Measurements from ENCODE around the gene HCFC1R1. TPM values are rescaled to one million over a fixed set of nuclear protein-coding genes. Genes with fewer than 3 reads are reported as not detected.

The HCFC1R1 gene
- total RNA-seq, 2 donors from 2014 or later: 19.9 to 120 TPM

- no peak overlapping the region for H3K4me3 ChIP-seq
- no peaks in the 10 kb centered on the region for H3K27me3 ChIP-seq (replicated peaks; ENCODE audit: insufficient read depth)
- TF ChIP-seq, protein P1, sequence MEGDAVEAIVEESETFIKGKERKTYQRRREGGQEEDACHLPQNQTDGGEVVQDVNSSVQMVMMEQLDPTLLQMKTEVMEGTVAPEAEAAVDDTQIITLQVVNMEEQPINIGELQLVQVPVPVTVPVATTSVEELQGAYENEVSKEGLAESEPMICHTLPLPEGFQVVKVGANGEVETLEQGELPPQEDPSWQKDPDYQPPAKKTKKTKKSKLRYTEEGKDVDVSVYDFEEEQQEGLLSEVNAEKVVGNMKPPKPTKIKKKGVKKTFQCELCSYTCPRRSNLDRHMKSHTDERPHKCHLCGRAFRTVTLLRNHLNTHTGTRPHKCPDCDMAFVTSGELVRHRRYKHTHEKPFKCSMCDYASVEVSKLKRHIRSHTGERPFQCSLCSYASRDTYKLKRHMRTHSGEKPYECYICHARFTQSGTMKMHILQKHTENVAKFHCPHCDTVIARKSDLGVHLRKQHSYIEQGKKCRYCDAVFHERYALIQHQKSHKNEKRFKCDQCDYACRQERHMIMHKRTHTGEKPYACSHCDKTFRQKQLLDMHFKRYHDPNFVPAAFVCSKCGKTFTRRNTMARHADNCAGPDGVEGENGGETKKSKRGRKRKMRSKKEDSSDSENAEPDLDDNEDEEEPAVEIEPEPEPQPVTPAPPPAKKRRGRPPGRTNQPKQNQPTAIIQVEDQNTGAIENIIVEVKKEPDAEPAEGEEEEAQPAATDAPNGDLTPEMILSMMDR (IDR thresholded peaks at IDR 0.05): no peak
- H3K4me1 ChIP-seq (ENCODE audit: control insufficient read depth in 1 of 2, low read depth in 2 of 2): peaks cover 0 to 13% of the 10 kb centered on the region in 2 donors
- H3K9me3 ChIP-seq: no peaks in the 10 kb centered on the region
- no peaks in the 10 kb centered on the region for H3K36me3 ChIP-seq
- no peak overlapping the region for H3K27ac ChIP-seq
- ATAC-seq (ENCODE audit: insufficient number of reproducible peaks, low FRiP score, low read depth) (no peak), DNase-seq (ENCODE audit: low spot score) (no peak)
Observed at GRCh38 chr16:2986623-2987188, 37.0 kb downstream of the HCFC1R1 start.

DNA sequence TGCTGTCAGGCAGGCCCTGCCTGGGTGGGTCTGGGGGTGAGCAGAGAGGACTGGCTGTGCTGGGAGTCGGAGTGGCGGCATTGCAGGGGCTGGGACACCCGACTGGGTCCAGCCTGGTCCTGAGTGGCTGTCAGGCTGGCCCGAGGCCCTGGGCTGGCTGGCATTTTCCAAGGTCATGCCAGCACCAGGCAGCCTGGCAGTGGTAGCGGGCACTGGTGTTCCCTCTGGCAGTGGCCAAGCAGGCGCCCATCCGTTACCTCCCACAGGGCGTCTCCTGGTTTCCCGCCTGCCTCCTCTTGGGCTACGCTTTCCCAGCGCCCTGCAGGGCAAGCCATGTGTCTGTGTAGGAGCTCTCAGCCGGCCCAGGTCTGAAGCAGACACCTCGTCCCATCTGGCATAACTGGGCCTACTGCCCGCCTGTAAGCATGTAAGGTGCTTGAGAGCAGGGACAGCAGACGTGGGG is 37.8 kb downstream of the HCFC1R1 start:
- no peaks in the 10 kb centered on the region for H3K27me3 ChIP-seq (replicated peaks; ENCODE audit: insufficient read depth)
- H3K4me1 ChIP-seq (ENCODE audit: control insufficient read depth in 1 of 2, low read depth in 2 of 2): peaks cover 4 to 20% of the 10 kb centered on the region in 2 donors
- no peak overlapping the region for H3K27ac ChIP-seq
- no peaks in the 10 kb centered on the region for H3K36me3 ChIP-seq
- H3K9me3 ChIP-seq: no peaks in the 10 kb centered on the region
- TF ChIP-seq, protein P1 (IDR thresholded peaks at IDR 0.05): no peak
- ATAC-seq (ENCODE audit: insufficient number of reproducible peaks, low FRiP score, low read depth) (no peak), DNase-seq (ENCODE audit: low spot score) (no peak)
- no peak overlapping the region for H3K4me3 ChIP-seq

- Histone ChIP-seq H3K36me3 (no peaks in the 10 kb centered on the region), H3K27ac (no peak overlapping the region), H3K4me1 (ENCODE audit: control insufficient read depth in 1 of 2, low read depth in 2 of 2) (peaks cover 6 to 23% of the 10 kb centered on the region in 2 donors), H3K4me3 (no peak overlapping the region), H3K27me3 (replicated peaks; ENCODE audit: insufficient read depth) (no peaks in the 10 kb centered on the region), H3K9me3 (no peaks in the 10 kb centered on the region)
- TF ChIP-seq, protein P1 (IDR thresholded peaks at IDR 0.05): no peak
- ATAC-seq (ENCODE audit: insufficient number of reproducible peaks, low FRiP score, low read depth): no peak
- no peak for DNase-seq (ENCODE audit: low spot score)
Observed at GRCh38 chr16:2985462-2985861, 38.3 kb downstream of the HCFC1R1 start.

DNA sequence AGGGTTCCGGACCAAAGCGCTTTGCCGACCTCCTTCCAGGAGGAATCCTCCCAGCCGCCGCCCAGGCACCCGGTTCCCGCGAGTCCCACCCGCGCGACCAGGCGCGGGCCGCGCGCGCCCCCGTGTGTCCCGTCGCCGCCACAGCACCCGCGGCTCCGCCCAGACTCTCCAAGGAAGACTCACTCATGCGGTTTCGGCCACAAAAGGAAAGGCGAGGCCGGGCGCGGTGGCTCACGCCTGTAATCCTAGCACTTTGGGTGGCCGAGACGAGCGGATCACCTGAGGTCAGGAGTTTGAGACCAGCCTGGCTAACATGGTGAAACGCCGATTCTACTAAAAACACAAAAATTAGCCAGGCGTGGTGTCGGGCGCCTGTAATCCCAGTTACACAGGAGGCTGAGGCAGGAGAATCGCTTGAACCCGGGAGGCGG is 40.0 kb downstream of the HCFC1R1 start:
- peak; percentile 44 for DNase-seq (ENCODE audit: low spot score)
- H3K4me3 ChIP-seq: peak overlapping the region; percentile 23
- ATAC-seq (ENCODE audit: insufficient number of reproducible peaks, low FRiP score, low read depth): peak; percentile 69
- no peaks in the 10 kb centered on the region for H3K27me3 ChIP-seq (replicated peaks; ENCODE audit: insufficient read depth)
- H3K36me3 ChIP-seq: no peaks in the 10 kb centered on the region
- H3K4me1 ChIP-seq (ENCODE audit: control insufficient read depth in 1 of 2, low read depth in 2 of 2): peaks cover 6 to 30% of the 10 kb centered on the region in 2 donors
- no peak overlapping the region for H3K27ac ChIP-seq
- TF ChIP-seq, protein P1 (IDR thresholded peaks at IDR 0.05): peak; percentile 93
- no peaks in the 10 kb centered on the region for H3K9me3 ChIP-seq

GRCh38 chr16:2982402-2982801 is 41.3 kb downstream of the HCFC1R1 start:
- DNase-seq (ENCODE audit: low spot score): no peak
- Histone ChIP-seq H3K36me3 (no peaks in the 10 kb centered on the region), H3K27me3 (replicated peaks; ENCODE audit: insufficient read depth) (no peaks in the 10 kb centered on the region), H3K4me1 (ENCODE audit: control insufficient read depth in 1 of 2, low read depth in 2 of 2) (peaks cover 6 to 30% of the 10 kb centered on the region in 2 donors), H3K9me3 (no peaks in the 10 kb centered on the region), H3K4me3 (no peak overlapping the region), H3K27ac (no peak overlapping the region)
- TF ChIP-seq, protein P1 (IDR thresholded peaks at IDR 0.05): no peak
- no peak for ATAC-seq (ENCODE audit: insufficient number of reproducible peaks, low FRiP score, low read depth)

Data from thoracic aorta (tissue), 2 donors.